Myocyte (in vitro differentiated cells): ENCODE data around the gene GRAMD1A. TPM values are rescaled to one million over a fixed set of nuclear protein-coding genes. Genes with fewer than 3 reads are reported as not detected.

Source experiments
- DNase-seq: peaks from one replicate; pipeline ENCODE4 v3.0.0-alpha.2; 2012; ENCODE audit warnings: low read depth
- total RNA-seq: library from RNA; depleted of rRNA; stranded (reverse); fragments of >200 nt; gene quantifications from 2 replicates; pipeline ENCODE4 v1.2.3, GENCODE V29; 2014

Gene GRAMD1A
- total RNA-seq, 1 donor from 2014 or later: 19.5 TPM

- no peak for DNase-seq
Observed at GRCh38 chr19:35070471-35070870, 70.3 kb downstream of the GRAMD1A start.

DNA sequence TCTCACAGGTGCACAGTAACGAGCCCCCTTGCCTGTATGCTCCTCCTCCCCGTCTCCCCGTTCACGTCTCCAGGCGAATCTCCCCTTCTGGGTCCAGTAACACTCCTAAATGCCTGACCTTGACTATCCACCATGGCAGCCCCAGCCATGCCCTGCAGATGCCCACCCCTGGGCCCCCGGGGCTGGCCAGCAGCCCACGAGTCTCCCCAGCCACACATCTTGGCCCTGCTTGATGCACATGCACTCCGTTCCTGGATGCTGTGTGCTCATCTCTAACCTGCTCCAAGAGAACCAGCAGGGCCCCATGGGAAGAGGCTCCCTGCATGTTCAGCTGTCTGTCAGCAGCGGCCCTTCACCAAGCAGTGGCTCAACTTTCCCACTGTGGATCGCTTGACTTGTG, 73.4 kb downstream of the GRAMD1A start:
- DNase-seq: no peak

DNA sequence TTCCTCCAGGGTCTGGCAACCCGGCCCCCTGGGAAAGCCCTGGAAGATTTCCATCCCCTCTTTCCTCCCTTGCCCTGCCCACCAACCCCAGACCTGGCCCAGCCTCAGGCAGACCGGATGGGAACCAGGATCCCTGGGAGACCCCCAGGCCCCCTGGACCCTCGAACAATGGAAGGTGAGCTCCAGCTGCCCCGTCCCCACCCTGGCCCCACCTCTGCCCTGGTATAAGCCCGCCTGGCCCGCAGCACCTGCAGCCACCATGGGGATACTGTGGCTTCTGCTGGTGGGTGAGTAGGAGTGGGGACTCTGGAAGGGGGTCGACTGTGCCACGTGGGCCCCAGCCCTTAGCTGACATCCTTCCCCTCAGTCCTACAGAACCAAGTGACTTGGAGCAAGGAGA, 73.8 kb downstream of the GRAMD1A start:
- DNase-seq: no peak

- no peak for DNase-seq
Observed at GRCh38 chr19:35074426-35075201, 74.5 kb downstream of the GRAMD1A start.

GRCh38 chr19:35075202-35076025, 75.3 kb downstream of the GRAMD1A start:
- DNase-seq: no peak

GRCh38 chr19:35076026-35076370, 75.9 kb downstream of the GRAMD1A start:
- DNase-seq: no peak

Other genes with a start within 250 kb of the GRAMD1A start
- gene ZNF599, start 227.1 kb upstream of the GRAMD1A start, total RNA-seq: 11.5 and 14.0 TPM in 2 replicates
- gene ZNF30, start 73.4 kb upstream of the GRAMD1A start, total RNA-seq: 3.9 and 4.7 TPM in 2 replicates
- gene ZNF792, start 36.1 kb upstream of the GRAMD1A start, total RNA-seq: 0.96 and 1.2 TPM in 2 replicates
- gene SCN1B, start 30.1 kb downstream of the GRAMD1A start, total RNA-seq: 21.8 and 28.4 TPM in 2 replicates
- gene HPN, start 41.4 kb downstream of the GRAMD1A start, total RNA-seq: not detected in 2 replicates
- 0.91 TPM in 1 of 2 replicates, not detected in the other for gene FXYD3, start 115.5 kb downstream of the GRAMD1A start, total RNA-seq
- 0.68 and 1.4 TPM in 2 replicates for gene LGI4, start 134.7 kb downstream of the GRAMD1A start, total RNA-seq
- gene FXYD1, start 138.5 kb downstream of the GRAMD1A start, total RNA-seq: 22.9 and 36.6 TPM in 2 replicates
- gene FXYD7, start 142.9 kb downstream of the GRAMD1A start, total RNA-seq: not detected in 2 replicates
- gene FXYD5, start 154.4 kb downstream of the GRAMD1A start, total RNA-seq: 12.0 and 19.5 TPM in 2 replicates
- not detected in 2 replicates for gene FAM187B, start 228.4 kb downstream of the GRAMD1A start, total RNA-seq
- 0.43 and 0.83 TPM in 2 replicates for gene LSR, start 248.7 kb downstream of the GRAMD1A start, total RNA-seq